CD4-positive, alpha-beta T cell treated with Interleukin-6 at 100 ng/mL for 8 hours (primary cell): ENCODE results near the gene DAZL.

Experiments
- DNase-seq: peaks from one replicate; pipeline ENCODE4 v3.0.0-alpha.2; 2020; ENCODE audit warnings: mixed read lengths, low spot score

Gene DAZL

GRCh38 chr3:16543242-16543864, 61.9 kb downstream of the DAZL start:
- no peak for DNase-seq

- DNase-seq = no peak
Measured at GRCh38 chr3:16538507-16538906, 66.7 kb downstream of the DAZL start.

- DNase-seq = no peak
Measured at GRCh38 chr3:16536996-16537395, 68.2 kb downstream of the DAZL start.
